Astrocyte of the hippocampus (primary cell): Measurements from ENCODE around the gene PREP.
"Not testable (repeated sequence)": the region's sequence is repeated elsewhere in the genome, so short reads cannot be mapped to it uniquely, and the experiment has no call there.

Experiments
- DNase-seq: peaks from one replicate; pipeline ENCODE4 v3.0.0; 2011; ENCODE audit warnings: low read depth, low spot score

PREP gene

GRCh38 chr6:105402939-105403935, at the start of gene PREP:
PREP (minus strand) TSS chr6:105403082; CDS start chr6:105402891, 191 bp downstream.
- peak; percentile 96 for DNase-seq

- DNase-seq, result no peak
Measured at GRCh38 chr6:105452376-105452775, 49.5 kb upstream of the PREP start.

DNA sequence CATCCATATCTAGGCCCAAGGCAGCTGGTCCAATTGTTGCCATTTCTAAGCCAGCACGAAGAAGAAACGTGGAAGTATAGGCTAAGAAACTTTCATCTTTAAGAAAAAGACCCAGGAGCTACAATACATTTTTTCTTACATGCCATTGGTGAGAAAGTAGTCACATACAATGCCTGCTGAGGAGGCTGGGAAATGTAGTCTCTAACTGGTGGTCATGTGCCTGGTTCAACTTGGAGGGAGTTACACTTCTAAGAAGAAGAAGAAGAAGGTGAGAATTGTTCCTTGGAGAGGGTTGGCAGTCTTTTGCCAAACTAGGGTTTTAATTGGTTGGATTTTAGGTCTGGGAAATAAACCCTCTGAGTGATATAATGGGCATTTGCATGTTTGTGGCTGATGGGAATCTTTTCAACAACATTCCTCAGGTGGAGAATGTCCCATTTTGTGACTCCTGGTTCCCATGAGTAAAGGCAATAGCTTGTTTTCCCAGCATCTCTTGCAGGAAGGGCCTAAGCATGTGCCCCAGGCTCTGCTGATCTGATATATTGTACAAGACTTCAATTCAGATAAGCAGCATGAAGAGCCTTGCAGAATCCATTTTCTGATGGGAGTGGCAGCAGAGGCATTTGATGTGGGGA, 47.0 kb upstream of the PREP start:
- DNase-seq, result peak; percentile 76

- no peak for DNase-seq
Measured at GRCh38 chr6:105445481-105445880, 42.6 kb upstream of the PREP start.

DNA sequence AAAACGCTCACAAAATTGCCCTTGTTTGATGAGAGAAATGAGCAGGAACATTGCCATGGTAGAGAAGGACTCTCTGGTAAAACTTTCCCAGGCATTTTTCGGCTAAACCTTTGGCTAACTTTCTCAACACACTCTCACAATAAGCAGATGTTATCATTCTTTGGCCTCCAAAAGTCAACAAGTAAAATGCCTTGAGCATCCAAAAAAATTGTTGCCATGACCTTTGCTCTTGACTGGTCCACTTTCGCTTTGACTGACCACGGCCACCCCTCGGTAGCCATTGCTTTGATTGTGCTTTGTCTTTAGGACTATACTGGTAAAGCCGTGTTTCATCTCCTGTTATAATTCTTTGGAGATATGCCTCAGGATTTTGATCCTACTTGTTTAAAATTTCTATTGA, 41.1 kb upstream of the PREP start:
- no peak for DNase-seq

GRCh38 chr6:105442369-105442768, 39.5 kb upstream of the PREP start:
- DNase-seq, result no peak

DNA sequence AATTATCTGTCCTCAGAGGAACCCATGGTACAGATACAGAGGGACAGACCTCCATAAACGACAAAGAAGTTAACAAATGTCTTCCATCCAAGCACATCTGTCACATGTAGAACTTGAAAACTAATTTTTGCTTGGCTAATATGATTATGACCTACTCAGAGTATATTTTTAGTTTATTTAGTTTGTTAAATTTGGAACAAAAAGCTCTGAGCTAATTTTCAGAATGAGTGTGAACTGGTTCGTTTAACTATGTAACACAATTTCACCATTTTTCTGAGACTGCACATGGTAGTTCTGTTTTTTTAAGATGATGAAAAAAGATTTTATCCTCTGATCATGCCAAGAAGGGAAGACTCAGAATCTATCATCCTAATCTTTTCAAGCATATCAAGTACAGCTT, 34.4 kb upstream of the PREP start:
- no peak for DNase-seq

- DNase-seq, result no peak
Measured at GRCh38 chr6:105433723-105434122, 30.8 kb upstream of the PREP start.

GRCh38 chr6:105432797-105433196, 29.9 kb upstream of the PREP start:
- peak; percentile 88 for DNase-seq

- peak; percentile 77 for DNase-seq
Measured at GRCh38 chr6:105431226-105431625, 28.3 kb upstream of the PREP start.

DNA sequence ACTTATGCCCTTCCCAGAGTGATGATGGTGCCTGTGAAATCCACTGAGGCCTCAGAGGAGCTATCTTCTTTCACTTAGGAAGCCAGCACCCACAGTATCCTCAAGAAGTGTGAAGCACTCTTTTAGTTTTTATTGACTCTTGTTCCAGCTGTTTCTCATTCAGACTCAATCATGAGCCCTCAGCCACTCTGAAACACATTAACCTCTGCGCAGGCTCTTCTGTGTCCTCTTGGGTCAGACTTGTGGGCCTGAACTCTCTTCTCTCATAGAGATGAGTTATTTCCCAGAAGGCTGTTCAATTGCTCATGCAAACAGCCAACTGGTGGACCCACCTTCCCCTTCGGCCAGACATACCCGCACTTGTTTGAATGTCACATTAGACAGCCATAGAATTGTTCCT, 27.8 kb upstream of the PREP start:
- no peak for DNase-seq

DNA sequence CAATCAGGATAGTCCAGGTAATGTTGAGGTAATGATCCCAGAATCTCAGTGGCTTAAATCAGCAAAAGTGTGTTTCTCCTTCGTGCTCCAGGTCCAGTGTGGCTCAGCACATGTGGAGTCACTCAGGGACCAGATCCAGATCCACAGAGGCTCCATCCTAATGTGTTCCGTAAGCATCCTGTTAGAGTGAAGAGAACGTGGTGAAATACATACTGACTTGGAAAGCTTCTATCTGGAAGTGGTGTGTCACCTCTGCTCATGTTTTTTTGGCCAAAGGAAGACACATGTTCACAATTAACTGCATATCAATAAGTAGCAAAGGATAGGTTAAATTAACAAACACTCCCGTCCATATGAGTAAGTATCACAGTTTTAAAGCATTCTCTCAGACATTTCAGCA, 26.8 kb upstream of the PREP start:
- no peak for DNase-seq

GRCh38 chr6:105428342-105428957, 25.6 kb upstream of the PREP start:
- peak; percentile 69 for DNase-seq

DNA sequence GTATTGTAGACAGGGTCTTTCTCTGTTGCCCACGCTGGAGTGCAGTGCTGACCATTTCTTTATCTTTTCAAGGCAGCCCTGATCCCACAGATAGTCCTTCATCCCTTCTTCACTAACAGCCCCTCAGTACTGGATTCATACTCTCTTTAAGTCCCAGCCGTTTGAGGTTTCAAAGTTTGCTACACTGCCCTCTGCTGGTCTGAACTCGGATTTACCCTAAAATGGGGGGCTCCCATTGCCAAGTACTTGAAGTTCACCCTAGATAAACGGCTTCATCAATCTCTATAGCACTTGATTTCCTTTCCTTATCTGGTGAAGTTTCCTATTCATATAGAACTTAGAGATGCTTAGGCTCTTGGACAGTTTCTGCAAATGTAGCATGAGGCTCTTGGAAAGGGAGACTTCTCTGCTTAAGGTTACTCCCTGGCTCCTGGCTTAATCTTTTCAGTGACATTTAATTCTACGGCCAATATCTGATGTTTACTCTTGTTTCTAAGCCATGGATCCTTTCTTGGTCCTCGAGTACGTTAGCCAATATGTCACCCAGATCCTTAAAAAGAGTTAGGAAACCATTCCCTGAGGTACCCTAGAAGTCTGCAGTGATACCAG, 21.4 kb upstream of the PREP start:
- DNase-seq, result peak; percentile 73

DNA sequence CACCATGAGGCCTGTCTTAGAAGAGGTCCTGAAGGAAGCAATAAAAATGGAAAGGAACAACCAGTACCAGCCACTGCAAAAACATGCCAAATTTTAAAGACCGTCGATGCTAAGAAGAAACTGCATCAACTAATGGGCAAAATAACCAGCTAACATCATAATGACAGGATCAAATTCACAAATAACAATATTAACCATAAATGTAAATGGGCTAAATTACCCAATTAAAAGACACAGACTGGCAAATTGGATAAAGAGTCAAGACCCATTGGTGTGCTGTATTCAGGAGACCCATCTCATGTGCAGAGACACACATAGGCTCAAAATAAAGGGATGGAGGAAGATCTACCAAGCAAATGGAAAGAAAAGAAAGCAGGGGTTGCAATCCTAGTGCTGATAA, 14.1 kb upstream of the PREP start:
- not testable (repeated sequence) for DNase-seq

GRCh38 chr6:105409734-105410133, 6.9 kb upstream of the PREP start:
- no peak for DNase-seq

- DNase-seq, result no peak
Measured at GRCh38 chr6:105402090-105402938, 568 bp downstream of the PREP start.

GRCh38 chr6:105401247-105402089, 1.4 kb downstream of the PREP start:
- no peak for DNase-seq

DNA sequence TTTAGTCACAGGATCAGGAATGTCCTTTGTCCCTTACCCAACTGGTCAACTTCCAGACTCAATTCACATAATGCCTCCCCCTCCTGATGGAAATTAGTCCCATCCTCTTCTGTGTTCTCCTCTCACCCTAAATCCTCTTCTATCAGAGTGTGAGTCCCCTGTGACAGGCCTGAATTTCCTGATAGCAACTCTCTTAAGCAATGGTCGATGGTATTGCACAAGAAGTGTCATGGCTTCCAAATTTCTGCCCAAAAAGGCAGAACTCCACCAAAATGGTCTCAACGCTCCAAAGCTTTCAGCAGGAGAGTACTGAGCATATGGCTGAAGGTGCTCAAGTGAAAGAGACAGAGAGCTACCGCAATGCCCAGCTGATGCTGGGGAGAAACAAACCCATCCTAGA, 2.4 kb downstream of the PREP start:
- no peak for DNase-seq

DNA sequence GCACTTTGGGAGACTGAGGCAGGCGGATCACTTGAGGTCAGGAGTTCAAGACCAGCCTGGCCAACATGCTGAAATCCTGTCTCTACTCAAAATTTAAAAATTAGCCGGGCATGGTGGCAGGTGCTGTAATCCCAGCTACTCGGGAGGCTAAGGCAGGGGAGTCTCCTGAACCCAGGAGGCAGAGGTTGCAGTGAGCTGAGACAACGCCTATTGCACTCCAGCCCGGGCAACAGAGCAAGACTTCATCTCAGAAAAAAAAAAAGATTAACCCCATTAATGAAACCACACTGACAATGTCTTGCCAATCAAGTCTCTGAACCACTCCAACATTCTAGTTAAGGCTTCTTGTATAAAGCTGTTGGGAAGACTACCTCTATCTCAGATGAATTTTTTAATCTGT, 4.0 kb downstream of the PREP start:
- no peak for DNase-seq
